SW 1271 (cell line): ENCODE results near the gene CDK10.
"Not testable (repeated sequence)": the region's sequence is repeated elsewhere in the genome, so short reads cannot be mapped to it uniquely, and the experiment has no call there.

Experiments
- DNase-seq, 2 experiments: peaks; one replicate each; lab custom pipeline; 2025; lab: John Stamatoyannopoulos, UW

The CDK10 gene

GRCh38 chr16:89668790-89669158 lies 17.7 kb upstream of the CDK10 start:
- DNase-seq: no peak

GRCh38 chr16:89669755-89670154 lies 16.7 kb upstream of the CDK10 start:
- DNase-seq: no peak

GRCh38 chr16:89670496-89671431 lies 15.7 kb upstream of the CDK10 start:
- no peak for DNase-seq

- DNase-seq: not testable (repeated sequence)
Measured at GRCh38 chr16:89671565-89671964, 14.9 kb upstream of the CDK10 start.

- DNase-seq: no peak
Measured at GRCh38 chr16:89672177-89672941, 14.1 kb upstream of the CDK10 start.

GRCh38 chr16:89678258-89678657 lies 8.2 kb upstream of the CDK10 start:
- DNase-seq: no peak

GRCh38 chr16:89685916-89686315 lies 573 bp upstream of the CDK10 start:
- DNase-seq: no peak

- DNase-seq: no peak
Measured at GRCh38 chr16:89687092-89687940, 827 bp downstream of the CDK10 start.

GRCh38 chr16:89688395-89688794 lies 1.9 kb downstream of the CDK10 start:
- DNase-seq: no peak

- DNase-seq: no peak
Measured at GRCh38 chr16:89689142-89689541, 2.7 kb downstream of the CDK10 start.

GRCh38 chr16:89689621-89690020 lies 3.1 kb downstream of the CDK10 start:
- not testable (repeated sequence) for DNase-seq

GRCh38 chr16:89690392-89690901 lies 4.0 kb downstream of the CDK10 start:
- no peak for DNase-seq

GRCh38 chr16:89691231-89691985 lies 4.9 kb downstream of the CDK10 start:
- no peak for DNase-seq

- no peak for DNase-seq
Measured at GRCh38 chr16:89691986-89692569, 5.6 kb downstream of the CDK10 start.

GRCh38 chr16:89693289-89693731 lies 6.8 kb downstream of the CDK10 start:
- no peak for DNase-seq

- DNase-seq: no peak
Measured at GRCh38 chr16:89693931-89694783, 7.7 kb downstream of the CDK10 start.

GRCh38 chr16:89694784-89695085 lies 8.2 kb downstream of the CDK10 start:
- not testable (repeated sequence) for DNase-seq

- no peak for DNase-seq
Measured at GRCh38 chr16:89695086-89695874, 8.8 kb downstream of the CDK10 start.
